Left lung (tissue), 10 donors: ENCODE measurements around the gene USP8. TPM values are rescaled to one million over a fixed set of nuclear protein-coding genes. Genes with fewer than 3 reads are reported as not detected.

Source experiments
- ATAC-seq: fragments of 200-7000 bp; cut with Tn5 transposase; one replicate; pipeline ENCODE4 v1.9.1; 2020; ENCODE audit warnings: moderate library complexity
- DNase-seq, 4 donors: peaks; one replicate each; pipeline ENCODE4 v3.0.0-alpha.2; 2013 to 2020
- H3K27ac ChIP-seq, 2 donors: fragments of 200-600 bp; sonication (generic) in 1 of 2; one replicate each; pipeline versions ENCODE4 v1.5.0 to v1.8.0; 2020 to 2021
- H3K27me3 ChIP-seq, 2 donors: fragments of 200-600 bp; sonication (generic) in 1 of 2; one replicate each; pipeline versions ENCODE4 v1.5.0 to v1.8.0; 2020 to 2021
- H3K36me3 ChIP-seq, 2 donors: fragments of 200-600 bp; sonication (generic) in 1 of 2; one replicate each; pipeline versions ENCODE4 v1.5.0 to v1.8.0; 2020 to 2021
- H3K4me1 ChIP-seq, 2 donors: fragments of 200-600 bp; one replicate each; pipeline ENCODE4 v1.8.0; 2021
- H3K4me3 ChIP-seq, 2 donors: fragments of 200-600 bp; sonication (generic) in 1 of 2; one replicate each; pipeline versions ENCODE4 v1.5.0 to v1.8.0; 2020 to 2021; ENCODE audit warnings: mild to moderate bottlenecking in 1 of 2
- H3K9me3 ChIP-seq, 2 donors: fragments of 200-600 bp; sonication (generic) in 1 of 2; one replicate each; pipeline versions ENCODE4 v1.5.0 to v1.8.0; 2020 to 2021
- CTCF ChIP-seq, 2 donors: fragments of 200-600 bp; sonication (generic) in 1 of 2; IDR thresholded peaks; one replicate each; pipeline versions ENCODE4 v1.5.0 to v1.8.0; 2021; ENCODE audit warnings: antibody characterized with exemption in 2 of 2
- intact Hi-C, 2 donors: fragments of 100-400 bp; cut with DNase I; formaldehyde crosslinking; loops; one replicate each; pipeline versions ENCODE4 v1.11.2 to v1.14.2; 2022
- polyA plus RNA-seq, 6 donors: library from polyadenylated mRNA; unstranded; fragments of 120-200 nt; gene quantifications; one replicate each; pipeline ENCODE4 v1.2.1, GENCODE V29; 2013; ENCODE audit not compliant: insufficient read length in 6 of 6
- total RNA-seq, 2 donors: library from RNA; stranded (reverse); fragmentation: NEBNext Ultra II Directional; extraction: Animal tissue kit (Norgen Biotek cat#: 25700); gene quantifications; one replicate each; pipeline ENCODE4 v1.2.1, GENCODE V29; 2021
- donor health status: DM: no; HTN: yes; CAD: no.
- donor health status: DM: no; HTN: no; CAD: no.

The USP8 gene
- total and polyA plus RNA-seq, 8 donors, result 51.3 to 68.6 (median 60.8) TPM

GRCh38 chr15:50552238-50552637 lies 128.0 kb downstream of the USP8 start:
- H3K9me3 ChIP-seq, result no peaks in the 10 kb centered on the region
- no peak overlapping the region for H3K4me3 ChIP-seq
- TF ChIP-seq CTCF (IDR thresholded peaks at IDR 0.05), result no peak
- ATAC-seq (no peak), DNase-seq (no peak)
- H3K36me3 ChIP-seq, result no peaks in the 10 kb centered on the region
- intact Hi-C loops, result no loop called here
- no peak overlapping the region for H3K27ac ChIP-seq
- H3K4me1 ChIP-seq, result no peaks in the 10 kb centered on the region
- no peaks in the 10 kb centered on the region for H3K27me3 ChIP-seq

- Histone ChIP-seq H3K27me3 (no peaks in the 10 kb centered on the region), H3K36me3 (peaks cover 0 to 33% of the 10 kb centered on the region in 2 donors), H3K9me3 (no peaks in the 10 kb centered on the region), H3K27ac (no peak overlapping the region), H3K4me3 (no peak overlapping the region), H3K4me1 (no peaks in the 10 kb centered on the region)
- intact Hi-C loops, result no loop called here
- TF ChIP-seq CTCF (IDR thresholded peaks at IDR 0.05), result no peak
- DNase-seq (no peak), ATAC-seq (no peak)
Observed at GRCh38 chr15:50556642-50557371, 132.6 kb downstream of the USP8 start.

GRCh38 chr15:50558012-50558411 lies 133.8 kb downstream of the USP8 start:
- H3K36me3 ChIP-seq, result peaks cover 0 to 43% of the 10 kb centered on the region in 2 donors
- ATAC-seq (no peak), DNase-seq (no peak)
- TF ChIP-seq CTCF (IDR thresholded peaks at IDR 0.05), result no peak
- H3K4me3 ChIP-seq, result no peak overlapping the region
- no peaks in the 10 kb centered on the region for H3K9me3 ChIP-seq
- H3K27ac ChIP-seq, result no peak overlapping the region
- H3K27me3 ChIP-seq, result no peaks in the 10 kb centered on the region
- intact Hi-C loops, result no loop called here
- no peaks in the 10 kb centered on the region for H3K4me1 ChIP-seq

GRCh38 chr15:50562735-50563640 lies 138.8 kb downstream of the USP8 start:
- no peaks in the 10 kb centered on the region for H3K4me1 ChIP-seq
- peaks cover 0 to 74% of the 10 kb centered on the region in 2 donors for H3K36me3 ChIP-seq
- DNase-seq, result no peak
- no peak for TF ChIP-seq CTCF (IDR thresholded peaks at IDR 0.05)
- H3K9me3 ChIP-seq, result no peaks in the 10 kb centered on the region
- ATAC-seq, result no peak
- H3K4me3 ChIP-seq, result no peak overlapping the region
- H3K27me3 ChIP-seq, result no peaks in the 10 kb centered on the region
- intact Hi-C loops, result no loop called here
- H3K27ac ChIP-seq, result peak overlapping the region in 1 of 2 donors; percentile 45

GRCh38 chr15:50563756-50564155 lies 139.6 kb downstream of the USP8 start:
- no peak for DNase-seq
- Histone ChIP-seq H3K27me3 (no peaks in the 10 kb centered on the region), H3K4me1 (no peaks in the 10 kb centered on the region), H3K4me3 (no peak overlapping the region), H3K27ac (no peak overlapping the region), H3K36me3 (peaks cover 0 to 74% of the 10 kb centered on the region in 2 donors), H3K9me3 (no peaks in the 10 kb centered on the region)
- no peak for TF ChIP-seq CTCF (IDR thresholded peaks at IDR 0.05)
- intact Hi-C loops, result no loop called here
- no peak for ATAC-seq
